GM18870 (cell line): ENCODE measurements around the gene QSOX2.

Experiments
- ATAC-seq: cut with Tn5 transposase; IDR thresholded peaks from one replicate; pipeline ENCODE4 v1.9.1; 2021; ENCODE audit warnings: moderate library complexity; ENCODE audit not compliant: unreplicated experiment

QSOX2 gene, protein sequence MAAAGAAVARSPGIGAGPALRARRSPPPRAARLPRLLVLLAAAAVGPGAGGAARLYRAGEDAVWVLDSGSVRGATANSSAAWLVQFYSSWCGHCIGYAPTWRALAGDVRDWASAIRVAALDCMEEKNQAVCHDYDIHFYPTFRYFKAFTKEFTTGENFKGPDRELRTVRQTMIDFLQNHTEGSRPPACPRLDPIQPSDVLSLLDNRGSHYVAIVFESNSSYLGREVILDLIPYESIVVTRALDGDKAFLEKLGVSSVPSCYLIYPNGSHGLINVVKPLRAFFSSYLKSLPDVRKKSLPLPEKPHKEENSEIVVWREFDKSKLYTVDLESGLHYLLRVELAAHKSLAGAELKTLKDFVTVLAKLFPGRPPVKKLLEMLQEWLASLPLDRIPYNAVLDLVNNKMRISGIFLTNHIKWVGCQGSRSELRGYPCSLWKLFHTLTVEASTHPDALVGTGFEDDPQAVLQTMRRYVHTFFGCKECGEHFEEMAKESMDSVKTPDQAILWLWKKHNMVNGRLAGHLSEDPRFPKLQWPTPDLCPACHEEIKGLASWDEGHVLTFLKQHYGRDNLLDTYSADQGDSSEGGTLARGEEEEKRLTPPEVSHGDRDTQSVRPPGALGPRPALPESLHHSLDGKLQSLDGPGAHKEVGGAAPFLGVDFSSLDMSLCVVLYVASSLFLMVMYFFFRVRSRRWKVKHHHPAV

DNA sequence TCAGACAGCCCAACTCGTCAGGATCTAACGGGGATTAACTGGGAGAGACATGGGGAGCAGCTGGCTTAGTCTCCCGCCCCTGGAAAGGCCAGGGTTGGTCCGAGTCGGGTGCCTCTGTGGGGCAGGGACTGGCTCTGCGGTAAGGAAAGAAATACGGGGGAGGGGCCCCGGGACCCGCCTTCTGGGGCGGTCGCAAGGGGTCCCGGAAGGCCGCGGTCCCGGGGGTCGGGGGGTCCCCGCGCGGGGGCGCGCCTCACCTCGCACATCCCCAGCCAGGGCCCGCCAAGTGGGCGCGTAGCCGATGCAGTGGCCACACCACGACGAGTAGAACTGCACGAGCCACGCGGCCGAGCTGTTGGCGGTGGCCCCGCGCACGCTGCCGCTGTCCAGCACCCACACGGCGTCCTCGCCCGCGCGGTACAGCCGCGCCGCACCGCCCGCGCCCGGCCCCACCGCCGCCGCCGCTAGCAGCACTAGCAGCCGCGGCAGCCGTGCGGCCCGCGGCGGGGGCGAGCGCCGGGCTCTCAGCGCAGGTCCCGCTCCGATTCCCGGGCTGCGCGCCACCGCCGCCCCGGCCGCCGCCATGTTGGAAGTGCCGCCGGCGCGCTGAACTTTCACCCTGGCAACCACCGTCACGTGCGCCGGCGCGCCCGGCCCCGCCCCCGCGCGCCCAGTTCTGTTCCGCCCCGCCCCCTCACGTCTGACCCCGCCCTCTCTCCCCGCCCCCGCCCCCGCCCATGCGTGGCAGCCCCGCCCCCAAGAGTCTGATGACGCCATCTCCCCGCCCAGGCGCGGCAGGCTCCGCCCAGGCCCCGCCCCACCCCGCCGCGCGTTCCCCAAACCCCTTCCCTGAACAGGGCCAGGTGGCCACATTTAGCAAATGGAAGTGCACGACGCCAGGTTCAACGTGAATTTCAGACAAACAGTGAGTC is at the start of gene QSOX2:
QSOX2 (minus strand) TSS at position 594 of the 932 bp plus-strand sequence; CDS start at position 585, 9 bp downstream.
- no peak for ATAC-seq

DNA sequence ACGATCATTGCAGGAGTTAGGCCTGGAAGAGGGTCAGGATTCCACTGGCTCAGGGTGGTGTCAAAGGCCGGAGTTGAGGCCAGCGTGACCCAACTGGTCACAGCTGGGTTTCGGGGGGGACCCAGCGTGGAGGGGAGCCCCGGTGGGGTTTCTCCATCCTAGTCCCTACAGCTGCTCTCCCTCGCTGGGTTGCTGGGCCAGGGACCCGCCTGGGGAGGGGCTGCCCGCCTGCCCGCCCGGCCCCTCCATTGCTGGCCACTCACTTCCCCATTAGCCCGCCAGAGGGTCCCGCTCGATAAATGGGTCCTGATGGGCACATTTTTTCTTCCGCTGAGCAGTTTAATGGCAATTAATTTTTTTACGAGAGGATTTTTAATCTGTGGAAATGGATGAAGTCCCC is 49.4 kb upstream of the QSOX2 start:
- ATAC-seq, result no peak

DNA sequence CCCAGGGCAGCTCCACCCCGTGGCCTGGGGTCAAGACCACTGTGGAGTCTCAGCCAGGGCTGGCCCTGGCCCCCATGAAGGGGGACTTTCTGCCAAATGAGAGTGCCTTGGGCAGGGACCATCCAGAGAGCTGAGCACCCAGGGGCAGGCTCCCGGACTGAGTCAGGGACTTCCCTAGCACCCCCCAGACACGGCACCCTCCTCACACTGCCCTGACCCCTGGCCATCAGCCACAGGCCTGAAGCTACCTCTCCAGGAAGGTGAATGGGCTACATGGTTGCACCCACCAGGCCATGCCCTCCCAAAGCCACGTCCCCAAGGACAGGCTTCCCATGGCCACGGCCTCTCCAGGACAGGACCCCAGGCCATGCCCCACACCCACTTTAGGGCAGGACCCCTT is 48.8 kb upstream of the QSOX2 start:
- ATAC-seq, result no peak

DNA sequence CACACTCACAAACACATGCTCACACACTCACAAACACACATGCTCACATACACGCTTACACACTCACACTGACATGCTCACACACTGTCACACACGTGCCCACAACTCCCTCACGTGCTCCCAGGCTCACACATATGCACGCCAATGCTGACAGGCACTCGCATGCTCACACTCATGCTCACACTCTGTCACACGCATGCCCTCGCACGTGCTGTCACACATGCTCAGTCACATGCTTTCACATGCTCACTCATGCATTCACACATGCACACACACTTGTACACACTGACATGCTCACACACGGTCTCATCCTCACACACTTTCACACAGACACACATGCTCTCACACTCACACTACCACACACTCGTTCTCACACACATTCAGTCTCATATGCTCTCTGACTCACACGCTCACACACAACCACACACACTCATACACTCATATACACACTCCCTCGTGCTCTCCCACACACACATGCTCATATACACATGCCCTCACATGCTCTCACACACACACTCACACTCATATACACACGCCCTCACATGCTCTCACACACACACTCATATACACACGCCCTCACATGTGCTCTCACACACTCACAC is 48.0 kb upstream of the QSOX2 start:
- no peak for ATAC-seq

DNA sequence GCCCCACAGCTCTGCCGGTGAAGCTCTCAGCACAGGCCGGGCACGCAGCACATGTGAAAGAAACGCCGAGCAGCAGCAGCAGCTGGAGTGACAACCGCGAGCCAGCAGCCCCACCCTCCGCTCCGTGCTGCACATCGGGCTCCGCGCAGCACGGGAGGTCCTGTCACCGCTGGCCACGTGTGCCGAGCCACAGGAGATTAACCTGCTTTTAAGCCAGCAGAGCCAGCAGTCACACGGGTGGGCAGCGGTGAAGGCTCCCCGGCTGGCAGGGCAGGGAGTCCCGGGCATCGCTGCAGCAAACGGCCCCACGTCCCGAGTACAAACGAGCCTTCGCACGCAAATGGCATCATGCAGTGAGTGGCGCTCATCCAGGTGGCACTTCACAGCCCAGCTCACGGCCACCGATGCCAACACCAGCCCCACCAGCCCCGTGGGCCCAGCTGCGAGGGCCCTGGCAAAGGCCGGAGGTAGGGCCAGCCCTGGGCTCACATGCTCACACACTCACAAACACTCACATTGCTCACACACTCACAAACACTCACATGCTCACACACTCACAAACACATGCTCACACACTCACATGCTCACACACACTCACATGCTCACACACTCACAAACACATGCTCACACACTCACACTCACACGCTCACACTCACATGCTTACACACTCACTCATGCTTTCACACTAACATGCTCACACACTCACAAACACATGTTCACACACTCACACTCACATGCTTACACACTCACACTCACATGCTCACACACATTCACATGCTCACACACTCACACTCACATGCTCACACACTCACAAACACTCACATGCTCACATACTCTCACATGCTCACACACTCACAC is 47.2 kb upstream of the QSOX2 start:
- ATAC-seq, result no peak

DNA sequence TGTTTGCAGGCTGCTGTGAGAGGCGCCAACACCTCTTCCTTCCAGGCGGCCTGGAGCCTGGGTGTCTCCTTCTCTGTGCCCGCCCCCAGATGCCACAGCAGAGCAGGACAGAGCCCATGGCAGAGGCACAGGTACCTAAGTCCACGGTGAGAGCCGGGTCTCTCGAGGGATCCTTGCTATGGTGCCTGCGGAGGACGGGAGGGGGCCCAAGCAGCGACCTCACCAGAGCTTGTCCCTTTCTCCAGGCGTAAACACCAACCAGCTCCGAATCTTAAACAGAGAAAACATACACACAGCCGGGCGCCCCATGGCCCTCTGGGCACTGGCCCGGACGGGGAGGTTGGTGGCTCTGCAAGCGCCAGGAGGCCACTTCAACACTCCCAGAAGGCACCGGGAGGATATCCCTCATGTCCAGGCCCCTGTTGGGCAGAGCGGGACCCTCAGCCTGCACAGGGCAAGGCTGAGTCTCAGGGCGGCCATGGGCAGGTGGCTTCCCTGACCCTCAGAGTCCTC is 46.5 kb upstream of the QSOX2 start:
- ATAC-seq, result no peak

DNA sequence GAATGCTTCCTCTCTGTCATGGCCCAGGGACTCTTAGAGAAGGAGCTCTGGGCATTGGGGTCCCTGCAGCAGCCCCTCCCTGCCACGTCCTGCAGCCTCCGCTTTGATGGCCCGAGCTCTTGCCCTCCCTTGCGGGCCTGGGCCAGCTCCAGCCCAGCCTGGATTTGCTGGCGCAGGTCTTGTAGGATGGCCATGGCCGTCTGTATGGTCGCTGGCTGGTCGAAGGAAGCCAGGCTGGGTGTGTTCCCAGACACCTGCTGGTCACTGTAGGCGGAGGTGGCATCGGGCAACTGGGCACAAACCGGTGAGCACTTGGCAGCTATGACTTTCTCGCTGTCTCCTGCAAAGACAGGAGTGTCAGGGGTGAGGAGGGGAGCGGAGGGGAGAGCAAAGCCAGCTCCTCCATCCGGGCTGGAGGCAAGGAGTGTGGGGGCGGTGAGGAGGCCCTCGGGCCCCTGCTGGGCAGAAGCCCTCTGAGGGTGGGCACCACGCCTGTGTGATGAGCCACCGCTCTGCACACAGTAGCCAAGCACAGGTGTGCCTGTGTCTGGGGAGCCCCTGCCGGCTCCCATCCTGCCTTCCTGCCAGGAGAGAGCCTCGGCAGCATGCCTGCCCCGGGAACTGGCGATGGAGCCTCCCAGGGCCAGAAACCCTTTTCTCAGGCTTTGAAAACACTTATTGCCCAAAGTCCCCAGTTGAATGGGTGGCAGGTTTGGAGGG is 45.9 kb upstream of the QSOX2 start:
- no peak for ATAC-seq

DNA sequence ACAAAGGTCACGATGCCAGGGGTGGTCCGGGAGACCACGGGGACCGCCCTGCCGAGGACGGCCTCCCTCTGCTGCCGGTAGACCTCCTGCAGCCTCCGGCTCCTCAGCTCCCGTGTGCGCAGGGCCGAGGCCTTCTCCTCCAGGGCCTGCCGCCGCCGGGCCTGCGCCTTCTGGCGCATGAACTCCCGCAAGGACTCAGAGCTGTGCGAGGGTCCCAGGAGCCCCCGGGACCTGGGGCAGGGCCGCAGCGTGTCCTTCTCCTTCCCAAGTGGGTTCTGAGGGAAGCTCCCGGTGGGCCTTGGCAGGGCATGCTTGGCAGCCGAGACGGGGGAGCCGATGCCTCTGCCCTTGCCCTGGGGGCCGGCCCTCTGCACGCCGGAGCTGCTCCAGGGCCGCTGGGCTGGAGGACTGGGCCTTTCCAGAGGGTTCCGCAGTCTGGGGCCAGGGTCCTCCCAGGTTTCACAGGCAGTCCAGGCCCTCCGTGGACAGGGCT is 44.9 kb upstream of the QSOX2 start:
- ATAC-seq, result no peak

DNA sequence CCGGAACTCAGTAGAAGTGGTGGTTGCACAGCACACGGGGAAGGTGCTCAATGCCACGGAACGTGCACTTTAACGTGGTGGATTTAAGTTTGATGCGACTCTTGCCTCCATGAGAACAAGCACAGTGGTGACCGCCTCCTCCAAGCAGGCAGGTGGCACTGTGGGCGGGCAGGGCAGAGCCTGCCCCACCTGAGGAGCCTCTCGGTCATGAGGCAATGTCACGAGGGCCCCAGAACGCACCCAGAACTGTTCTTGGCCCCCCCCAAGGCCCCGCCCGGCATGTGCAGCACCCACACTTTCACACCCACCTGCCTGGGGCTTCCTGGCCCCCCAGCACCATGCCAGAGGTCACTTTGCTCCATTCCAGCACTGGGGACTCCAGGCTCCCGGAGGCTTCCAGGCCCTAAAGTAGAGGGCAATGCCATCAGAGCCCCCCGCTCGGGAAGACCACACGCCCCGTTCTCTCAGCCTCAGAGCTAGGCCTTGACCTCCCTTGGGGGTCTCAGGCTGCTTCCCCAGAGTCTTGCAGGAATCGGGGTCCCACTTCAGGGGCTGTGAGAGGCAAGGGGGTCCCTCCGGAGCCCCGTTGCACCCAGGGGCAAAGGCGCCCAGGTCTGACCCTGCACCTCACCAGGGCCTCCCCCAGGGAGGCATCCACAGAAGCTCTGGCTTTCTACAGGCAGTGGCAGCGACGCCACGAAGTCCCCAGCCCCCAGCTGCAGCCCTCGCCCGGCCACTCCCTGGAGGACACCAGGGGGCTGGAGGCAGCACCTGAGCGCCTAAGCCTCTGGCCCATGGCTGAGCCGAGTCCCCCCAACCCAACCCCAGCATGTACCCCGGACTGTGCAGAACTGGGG is 44.3 kb upstream of the QSOX2 start:
- no peak for ATAC-seq

DNA sequence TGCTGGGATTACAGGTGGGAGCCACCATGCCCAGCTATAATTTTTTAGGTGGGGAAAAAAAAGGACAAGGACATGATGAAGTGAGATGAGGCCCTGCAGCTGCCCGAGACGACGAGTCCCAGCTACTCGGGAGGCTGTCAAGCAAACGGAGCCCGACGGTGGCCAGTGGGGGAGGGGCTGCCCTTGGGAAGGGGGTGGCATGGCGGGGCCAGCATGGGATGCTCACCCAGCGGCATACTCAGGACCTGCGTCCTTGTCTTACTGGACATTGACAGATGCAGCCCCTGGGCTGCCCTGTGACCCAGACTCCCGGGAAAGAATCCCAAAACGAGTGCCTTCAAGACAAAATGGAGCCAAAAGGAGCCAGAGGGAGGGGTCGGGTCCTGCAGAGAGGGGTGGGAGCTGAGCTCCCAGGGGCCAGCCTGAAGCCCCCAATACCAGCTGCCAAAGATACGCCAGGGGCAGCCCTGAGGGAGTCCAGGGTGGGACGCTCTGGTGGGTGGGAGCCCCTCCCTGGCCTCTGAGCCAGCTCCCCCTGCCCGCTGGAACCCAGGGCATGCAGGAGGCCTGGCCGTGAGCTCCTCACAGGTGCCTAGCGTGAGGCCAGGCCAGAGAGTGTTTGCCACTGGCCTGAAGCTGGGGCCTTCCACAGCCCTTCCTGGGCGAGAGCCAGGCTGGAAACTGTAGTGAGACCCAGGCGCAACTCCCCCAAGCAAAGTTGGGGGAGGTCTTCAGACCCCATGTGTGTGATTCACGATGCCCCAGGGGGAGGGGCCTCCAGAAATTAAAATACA is 42.5 kb upstream of the QSOX2 start:
- ATAC-seq, result no peak

DNA sequence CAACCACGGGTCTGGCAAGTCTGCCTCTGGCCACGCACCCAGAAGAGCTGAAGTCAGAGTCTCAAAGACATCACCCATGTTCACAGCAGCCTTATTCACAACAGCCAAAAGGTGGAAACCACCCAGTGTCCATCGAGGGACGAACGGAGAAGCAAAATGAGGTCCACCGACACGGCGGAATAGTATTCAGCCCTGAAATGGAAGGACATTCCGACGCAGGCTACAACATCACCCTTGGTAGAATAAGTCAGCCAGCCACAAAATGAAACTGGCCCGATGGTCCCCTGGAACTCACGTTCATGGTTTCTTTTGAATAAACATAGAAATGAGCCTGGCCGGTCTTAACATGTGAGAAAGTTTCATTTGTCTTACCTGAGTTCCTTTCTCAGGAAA is 41.4 kb upstream of the QSOX2 start:
- ATAC-seq, result no peak

DNA sequence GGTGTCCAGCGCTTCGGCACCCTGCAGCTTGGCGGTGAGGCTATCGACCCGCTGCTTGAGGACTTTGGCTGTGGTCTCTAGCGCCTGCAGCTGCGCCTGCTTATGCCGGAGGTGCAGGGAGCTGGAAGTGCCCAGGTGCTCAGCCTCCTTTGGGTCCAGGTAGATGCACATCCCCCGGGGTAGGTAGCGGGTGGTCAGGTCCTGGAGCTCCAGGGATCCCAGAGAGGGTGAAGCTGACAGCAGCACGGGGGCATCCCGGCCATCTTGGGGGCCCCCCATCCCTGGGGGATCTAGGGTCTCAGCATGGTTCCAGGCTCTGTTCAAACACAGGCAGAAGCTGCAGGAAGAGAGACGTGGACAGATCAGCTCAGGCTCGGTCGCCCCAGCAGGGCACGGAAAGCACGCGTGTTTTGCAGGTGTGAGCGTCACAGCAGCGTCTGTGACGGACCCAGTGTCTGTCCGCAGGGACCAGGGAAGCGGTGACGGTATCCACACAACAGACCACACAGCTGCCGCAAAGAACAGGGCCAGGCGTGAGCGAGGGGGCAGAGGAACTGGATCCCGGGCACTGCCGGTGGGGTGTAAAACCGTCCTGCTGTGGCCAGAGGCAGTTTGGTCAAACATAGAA is 40.9 kb upstream of the QSOX2 start:
- ATAC-seq, result no peak

DNA sequence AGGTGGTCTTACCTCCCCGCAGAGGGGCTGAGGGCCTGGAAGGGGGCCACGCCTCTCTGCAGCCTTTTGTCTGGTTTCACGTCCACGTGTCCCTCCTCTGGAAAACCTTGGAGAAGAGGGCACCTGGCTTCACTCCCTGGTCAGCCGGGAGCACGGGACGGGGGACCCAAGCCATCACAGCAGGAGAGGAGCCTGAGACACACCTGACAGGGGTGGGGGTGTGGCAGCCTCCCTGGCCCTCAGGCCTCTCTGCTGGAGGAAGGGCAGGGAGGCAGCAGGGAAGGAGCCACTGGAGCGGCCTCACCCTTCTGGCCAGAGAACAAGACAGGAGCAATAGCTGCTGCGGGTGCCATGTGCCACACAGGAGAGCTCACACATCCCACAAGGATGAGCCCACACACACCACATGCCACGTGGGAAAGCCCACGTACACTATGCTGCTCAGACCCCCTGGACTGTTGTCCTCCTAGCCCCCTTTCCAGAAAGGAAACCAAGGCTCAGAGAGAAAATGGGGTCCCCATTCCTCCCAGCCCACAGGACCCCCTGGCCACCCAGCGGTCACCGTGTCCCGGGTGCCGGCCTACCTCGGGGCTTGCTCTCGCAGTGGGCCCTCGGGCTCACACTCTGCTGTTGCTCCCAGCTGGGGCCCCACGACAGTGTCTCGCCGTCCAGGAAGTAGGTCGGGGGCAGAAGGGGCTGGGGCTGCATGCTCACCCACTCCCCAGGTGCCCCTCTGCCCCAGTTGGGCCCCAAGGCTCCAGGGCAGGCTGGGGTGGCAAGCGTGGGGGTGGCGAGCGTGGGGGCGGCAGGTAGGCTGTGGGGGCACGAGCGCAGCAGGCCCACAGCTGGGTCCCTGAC is 40.1 kb upstream of the QSOX2 start:
- ATAC-seq, result no peak

DNA sequence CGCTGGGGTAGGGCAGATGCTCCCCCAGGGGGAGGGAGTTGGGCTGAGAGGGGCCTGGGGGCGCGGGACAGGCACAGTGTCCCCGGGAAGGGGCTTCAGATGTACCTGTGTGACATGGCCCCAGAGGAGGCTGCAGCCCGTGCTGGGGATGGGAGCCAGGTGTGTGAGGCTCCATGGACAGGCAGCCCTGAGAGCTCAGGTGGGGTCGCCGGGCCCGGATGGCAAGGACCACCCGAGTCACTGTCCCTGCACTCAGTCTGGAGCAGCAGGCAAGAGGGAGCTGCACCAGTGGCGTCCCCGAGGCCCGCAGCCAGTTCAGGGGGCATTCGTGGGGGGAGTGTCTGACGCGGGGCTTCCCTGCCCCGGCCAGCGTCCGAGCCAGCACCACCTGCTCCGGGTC is 39.3 kb upstream of the QSOX2 start:
- no peak for ATAC-seq

DNA sequence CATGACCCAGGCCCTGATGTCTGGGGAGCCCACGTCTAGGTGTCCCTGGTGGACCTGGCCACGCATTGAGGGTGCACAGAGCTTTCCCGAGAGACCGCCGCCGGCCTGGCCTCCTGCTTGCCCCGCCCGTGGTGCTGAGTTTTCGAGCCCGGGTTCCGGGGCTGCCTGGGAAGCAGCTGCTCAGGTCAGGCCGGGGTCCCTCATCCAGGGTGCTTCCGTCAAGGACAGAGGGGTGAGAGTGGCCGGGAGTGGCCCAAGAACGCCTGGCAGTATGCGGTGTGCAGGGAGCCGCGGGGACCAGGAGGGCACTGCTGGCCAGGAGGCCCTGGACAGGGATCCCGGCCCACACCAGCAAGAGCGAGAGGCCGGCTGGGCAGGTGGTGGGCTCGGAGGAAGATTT is 38.7 kb upstream of the QSOX2 start:
- no peak for ATAC-seq
